Peyer's patch (tissue), 4 donors: ENCODE results near the gene MVK. TPM values are rescaled to one million over a fixed set of nuclear protein-coding genes. Genes with fewer than 3 reads are reported as not detected.

Source experiments
- DNase-seq, 3 donors: peaks; one replicate each; pipeline ENCODE4 v3.0.0-alpha.2; 2017 to 2019
- H3K27ac ChIP-seq, 4 donors: fragments of 200-600 bp; sonication (generic); one replicate each; pipeline ENCODE4 v1.5.1; 2016 to 2019
- H3K27me3 ChIP-seq, 2 donors: fragments of 200-600 bp; sonication (generic); one replicate each; pipeline ENCODE4 v1.5.1; 2019
- H3K36me3 ChIP-seq, 3 donors: fragments of 200-600 bp; sonication (generic); one replicate each; pipeline ENCODE4 v1.5.1; 2016 to 2019
- H3K4me1 ChIP-seq, 4 donors: fragments of 200-600 bp; sonication (generic); one replicate each; pipeline ENCODE4 v1.5.1; 2016 to 2019
- H3K4me3 ChIP-seq, 4 donors: fragments of 200-600 bp; sonication (generic); 1 replicate in 3 of 4; 2 replicates in 1 of 4; pipeline ENCODE4 v1.5.1; 2016 to 2019; ENCODE audit warnings: mild to moderate bottlenecking in 1 of 4
- H3K9me3 ChIP-seq, 4 donors: fragments of 200-600 bp; sonication (generic); one replicate each; pipeline ENCODE4 v1.5.1; 2016 to 2019; ENCODE audit warnings: mild to moderate bottlenecking in 1 of 4
- POLR2A ChIP-seq, 2 donors: fragments of 450-650 bp; IDR thresholded peaks; one replicate each; pipeline ENCODE4 v1.5.1; 2017; ENCODE audit warnings: antibody characterized with exemption in 2 of 2, mild to moderate bottlenecking in 2 of 2, moderate library complexity in 2 of 2
- total RNA-seq, 4 donors: library from RNA; depleted of rRNA; stranded (reverse); fragments of >200 nt; gene quantifications; one replicate each; pipeline ENCODE4 v1.1.0, GENCODE V29; 2016
- TF ChIP-seq, protein P1 (sequence below), 6 experiments: fragments of 450-650 bp in 4 of 6; fragments of 200-600 bp in 2 of 6; sonication (generic) in 1 of 6; IDR thresholded peaks; one replicate each; pipeline ENCODE4 v1.5.1; 2017 to 2019; ENCODE audit warnings: antibody characterized with exemption in 6 of 6, mild to moderate bottlenecking in 3 of 6, moderate library complexity in 1 of 6

The MVK gene
- total RNA-seq, 4 donors from 2014 or later, result 3.3 to 66.7 (median 41.6) TPM

DNA sequence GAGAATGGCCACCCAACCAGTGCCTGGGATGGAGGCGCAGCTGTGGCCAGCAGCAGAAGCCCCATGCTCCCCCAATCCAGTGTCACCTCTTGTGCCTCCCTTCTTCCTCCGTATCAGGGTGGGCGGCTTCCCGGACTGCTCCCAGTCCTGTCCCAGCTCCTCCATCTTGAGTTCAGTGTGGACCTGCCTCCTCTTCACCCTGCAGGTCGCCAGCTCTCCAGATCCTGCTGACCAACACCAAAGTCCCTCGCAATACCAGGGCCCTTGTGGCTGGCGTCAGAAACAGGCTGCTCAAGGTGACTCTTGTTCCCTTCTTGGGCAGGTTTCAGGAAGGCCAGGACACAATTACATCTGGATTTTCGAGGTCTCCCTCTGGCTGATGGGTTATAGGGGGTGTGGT is 17.0 kb downstream of the MVK start:
- no peak for DNase-seq
- Histone ChIP-seq H3K4me3 (no peak overlapping the region), H3K4me1 (peaks cover 0 to 7% (median 2%) of the 10 kb centered on the region in 4 donors), H3K36me3 (peaks cover 0 to 57% (median 0%) of the 10 kb centered on the region in 3 donors), H3K27ac (no peak overlapping the region), H3K9me3 (no peaks in the 10 kb centered on the region), H3K27me3 (no peaks in the 10 kb centered on the region)
- TF ChIP-seq, protein P1, sequence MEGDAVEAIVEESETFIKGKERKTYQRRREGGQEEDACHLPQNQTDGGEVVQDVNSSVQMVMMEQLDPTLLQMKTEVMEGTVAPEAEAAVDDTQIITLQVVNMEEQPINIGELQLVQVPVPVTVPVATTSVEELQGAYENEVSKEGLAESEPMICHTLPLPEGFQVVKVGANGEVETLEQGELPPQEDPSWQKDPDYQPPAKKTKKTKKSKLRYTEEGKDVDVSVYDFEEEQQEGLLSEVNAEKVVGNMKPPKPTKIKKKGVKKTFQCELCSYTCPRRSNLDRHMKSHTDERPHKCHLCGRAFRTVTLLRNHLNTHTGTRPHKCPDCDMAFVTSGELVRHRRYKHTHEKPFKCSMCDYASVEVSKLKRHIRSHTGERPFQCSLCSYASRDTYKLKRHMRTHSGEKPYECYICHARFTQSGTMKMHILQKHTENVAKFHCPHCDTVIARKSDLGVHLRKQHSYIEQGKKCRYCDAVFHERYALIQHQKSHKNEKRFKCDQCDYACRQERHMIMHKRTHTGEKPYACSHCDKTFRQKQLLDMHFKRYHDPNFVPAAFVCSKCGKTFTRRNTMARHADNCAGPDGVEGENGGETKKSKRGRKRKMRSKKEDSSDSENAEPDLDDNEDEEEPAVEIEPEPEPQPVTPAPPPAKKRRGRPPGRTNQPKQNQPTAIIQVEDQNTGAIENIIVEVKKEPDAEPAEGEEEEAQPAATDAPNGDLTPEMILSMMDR (IDR thresholded peaks at IDR 0.05), result no peak
- TF ChIP-seq POLR2A (IDR thresholded peaks at IDR 0.05), result no peak

DNA sequence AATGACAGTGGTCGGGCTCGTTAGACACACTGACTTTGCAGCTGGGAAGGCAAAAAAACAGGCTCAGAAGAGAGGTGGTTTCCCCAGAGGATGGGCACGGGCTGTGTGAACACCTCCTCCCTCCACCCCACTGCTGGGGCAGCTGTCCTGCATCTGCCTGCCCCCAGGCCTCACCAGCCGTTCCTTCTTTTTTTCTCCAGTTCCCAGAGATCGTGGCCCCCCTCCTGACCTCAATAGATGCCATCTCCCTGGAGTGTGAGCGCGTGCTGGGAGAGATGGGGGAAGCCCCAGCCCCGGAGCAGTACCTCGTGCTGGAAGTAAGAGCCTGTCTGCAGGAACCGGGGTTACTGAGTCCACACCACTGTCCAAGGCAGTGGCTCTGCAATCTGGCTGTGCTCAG is 17.4 kb downstream of the MVK start:
- TF ChIP-seq, protein P1 (IDR thresholded peaks at IDR 0.05), result no peak
- TF ChIP-seq POLR2A (IDR thresholded peaks at IDR 0.05), result no peak

DNA sequence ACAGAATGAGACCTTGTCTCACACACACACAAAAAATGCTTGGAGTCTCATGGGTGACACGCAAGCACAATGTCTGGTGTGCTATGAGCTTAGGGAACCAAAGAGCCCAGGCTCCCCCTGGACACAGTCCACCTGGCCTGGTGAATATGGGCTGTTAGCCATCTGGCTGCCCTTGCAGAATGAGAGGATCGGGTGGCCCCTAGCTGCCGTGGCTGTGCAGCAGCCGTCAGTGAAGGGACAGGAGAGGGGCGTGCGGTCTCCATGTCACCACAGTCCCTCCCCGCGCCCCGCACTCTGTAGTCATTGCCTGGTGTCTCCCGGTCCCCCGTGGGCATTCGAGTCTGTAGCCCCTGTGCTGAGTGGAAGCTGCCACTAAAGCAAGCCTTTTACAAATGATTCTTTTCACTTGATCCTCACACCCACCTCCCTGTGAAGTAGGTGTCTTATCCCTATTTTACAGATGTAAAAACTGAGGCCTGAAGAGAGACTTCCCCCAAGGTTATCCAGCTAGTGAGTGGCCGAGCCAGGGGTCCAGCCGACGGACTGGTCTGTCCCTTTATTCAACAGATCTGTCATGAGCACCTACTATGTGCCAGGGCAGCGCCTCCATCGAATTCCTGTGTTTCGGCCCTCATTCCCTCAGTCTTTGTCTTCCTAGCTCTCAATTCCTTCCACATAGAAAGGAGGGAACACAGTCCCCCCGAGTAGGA is 18.8 kb downstream of the MVK start:
- DNase-seq, result no peak
- no peak for TF ChIP-seq POLR2A (IDR thresholded peaks at IDR 0.05)
- TF ChIP-seq, protein P1 (IDR thresholded peaks at IDR 0.05), result no peak
- no peak overlapping the region for H3K4me3 ChIP-seq
- no peaks in the 10 kb centered on the region for H3K27me3 ChIP-seq
- peaks cover 0 to 51% (median 0%) of the 10 kb centered on the region in 3 donors for H3K36me3 ChIP-seq
- H3K9me3 ChIP-seq, result no peaks in the 10 kb centered on the region
- H3K4me1 ChIP-seq, result peaks cover 0 to 7% (median 2%) of the 10 kb centered on the region in 4 donors
- H3K27ac ChIP-seq, result no peak overlapping the region

More for the DNA sequence above, 17.4 kb downstream of the MVK start:
- peaks cover 0 to 7% (median 2%) of the 10 kb centered on the region in 4 donors for H3K4me1 ChIP-seq
- no peaks in the 10 kb centered on the region for H3K9me3 ChIP-seq
- H3K27ac ChIP-seq, result no peak overlapping the region
- H3K27me3 ChIP-seq, result no peaks in the 10 kb centered on the region
- no peak overlapping the region for H3K4me3 ChIP-seq
- DNase-seq, result no peak
- peaks cover 0 to 57% (median 0%) of the 10 kb centered on the region in 3 donors for H3K36me3 ChIP-seq

DNA sequence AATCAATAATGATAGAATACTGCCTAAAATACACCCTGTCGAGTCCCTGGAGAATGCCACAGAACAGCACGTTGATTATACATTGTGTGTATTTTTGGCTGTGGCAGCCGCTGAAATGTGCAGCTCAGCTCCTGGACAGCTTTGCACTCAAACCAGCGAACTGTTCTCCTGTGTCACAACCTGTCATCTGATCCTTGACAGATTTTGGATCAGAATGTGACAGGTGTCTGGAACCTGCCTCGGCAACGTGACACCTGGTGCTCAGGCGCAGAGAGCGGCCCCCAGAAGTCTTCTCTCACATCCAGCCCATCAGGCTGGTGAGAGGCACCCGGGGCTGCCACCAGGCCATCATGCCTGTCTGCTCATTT is 19.3 kb downstream of the MVK start:
- peaks cover 0 to 10% (median 4%) of the 10 kb centered on the region in 4 donors for H3K4me1 ChIP-seq

GRCh38 chr12:109594556-109595317 is 21.1 kb downstream of the MVK start:
- H3K9me3 ChIP-seq, result no peaks in the 10 kb centered on the region
- H3K27me3 ChIP-seq, result no peaks in the 10 kb centered on the region
- no peak overlapping the region for H3K27ac ChIP-seq
- no peak for DNase-seq
- TF ChIP-seq, protein P1 (IDR thresholded peaks at IDR 0.05), result no peak
- no peak for TF ChIP-seq POLR2A (IDR thresholded peaks at IDR 0.05)
- H3K4me3 ChIP-seq, result no peak overlapping the region
- H3K4me1 ChIP-seq, result peaks cover 0 to 10% (median 3%) of the 10 kb centered on the region in 4 donors
- H3K36me3 ChIP-seq, result peaks cover 0 to 38% (median 0%) of the 10 kb centered on the region in 3 donors

More for the DNA sequence above, 19.3 kb downstream of the MVK start:
- H3K36me3 ChIP-seq, result peaks cover 0 to 45% (median 0%) of the 10 kb centered on the region in 3 donors
- H3K9me3 ChIP-seq, result no peaks in the 10 kb centered on the region
- no peak for TF ChIP-seq POLR2A (IDR thresholded peaks at IDR 0.05)
- H3K4me3 ChIP-seq, result no peak overlapping the region
- H3K27me3 ChIP-seq, result no peaks in the 10 kb centered on the region
- H3K27ac ChIP-seq, result no peak overlapping the region
- no peak for DNase-seq
